HEK293 (cell line): ENCODE data around the gene CPNE4.

Experiments
- CTCF ChIA-PET: fragments of 350-600 bp; formaldehyde crosslinking; extraction: SDS; loops from one replicate; lab custom pipeline; 2021; ENCODE audit warnings: antibody characterized with exemption; lab: Yijun Ruan, JAX
- POLR2A ChIA-PET: fragments of 300-600 bp; formaldehyde crosslinking; extraction: SDS; loops from one replicate; lab custom pipeline; 2020; ENCODE audit warnings: antibody characterized with exemption, inconsistent platforms; lab: Yijun Ruan, JAX
- H3K27ac ChIP-seq: fragments of 200-500 bp; sonication (Bioruptor generic); 2 replicates; pipeline ENCODE4 v1.5.1; 2014; ENCODE audit warnings: low read depth, low read length, control low read depth, inconsistent platforms; ENCODE audit errors: extremely low read depth
- H3K36me3 ChIP-seq, 2 experiments: fragments of 200-500 bp in 1 of 2; sonication (Bioruptor generic) in 1 of 2; 1 replicate in 1 of 2; 2 replicates in 1 of 2; pipeline ENCODE4 v1.5.1; 2014 to 2017; ENCODE audit warnings: inconsistent platforms in 2 of 2, low read length in 2 of 2; ENCODE audit not compliant: control insufficient read depth in 2 of 2, insufficient read depth in 1 of 2
- H3K4me1 ChIP-seq: fragments of 200-500 bp; sonication (Bioruptor generic); 2 replicates; pipeline ENCODE4 v1.5.1; 2014; ENCODE audit warnings: mild to moderate bottlenecking, low read length, inconsistent platforms; ENCODE audit not compliant: control insufficient read depth, insufficient read depth
- H3K4me3 ChIP-seq: 2 replicates; pipeline ENCODE4 v1.5.1; 2011; ENCODE audit warnings: low read depth, mild to moderate bottlenecking, control low read depth, low read length, moderate library complexity
- H3K9me3 ChIP-seq: fragments of 200-500 bp; sonication (Bioruptor generic); 2 replicates; pipeline ENCODE4 v1.5.1; 2014; ENCODE audit warnings: low read depth, low read length, inconsistent platforms; ENCODE audit not compliant: control insufficient read depth, insufficient read depth
- GFI1B ChIP-seq: fragments of 450-650 bp; formaldehyde crosslinking; IDR thresholded peaks from 2 replicates; pipeline ENCODE4 v1.5.1; 2016; ENCODE audit warnings: missing biosample characterization, missing genetic modification characterization
- SCRT2 ChIP-seq: fragments of 450-650 bp; formaldehyde crosslinking; IDR thresholded peaks from 2 replicates; pipeline ENCODE4 v1.5.1; 2016; ENCODE audit warnings: missing biosample characterization, missing genetic modification characterization
- ZBTB21 ChIP-seq: fragments of 450-650 bp; formaldehyde crosslinking; IDR thresholded peaks from 2 replicates; pipeline ENCODE4 v1.5.1; 2017; ENCODE audit warnings: missing biosample characterization, missing genetic modification characterization
- ZBTB7A ChIP-seq: fragments of 450-650 bp; formaldehyde crosslinking; IDR thresholded peaks from 2 replicates; pipeline ENCODE4 v1.5.1; 2016; ENCODE audit warnings: low read depth, missing biosample characterization, missing genetic modification characterization
- ZFP3 ChIP-seq: fragments of 450-650 bp; formaldehyde crosslinking; IDR thresholded peaks from 2 replicates; pipeline ENCODE4 v1.5.1; 2016; ENCODE audit warnings: low read depth, missing biosample characterization, missing genetic modification characterization
- ZNF239 ChIP-seq: fragments of 450-650 bp; formaldehyde crosslinking; IDR thresholded peaks from 2 replicates; pipeline ENCODE4 v1.5.1; 2016; ENCODE audit warnings: missing biosample characterization, missing genetic modification characterization
- ZNF274 ChIP-seq, 2 experiments: fragments of 200-500 bp in 1 of 2; fragments of 450-650 bp in 1 of 2; sonication (Bioruptor generic) in 1 of 2; formaldehyde crosslinking in 1 of 2; IDR thresholded peaks; 2 replicates each; pipeline versions ENCODE4 v1.5.1 to v1.6.1; 2014 to 2016; ENCODE audit warnings: borderline replicate concordance in 1 of 2, inconsistent platforms in 1 of 2, low read length in 1 of 2, missing biosample characterization in 1 of 2, missing genetic modification characterization in 1 of 2
- ZNF394 ChIP-seq: fragments of 450-650 bp; formaldehyde crosslinking; IDR thresholded peaks from 2 replicates; pipeline ENCODE4 v1.5.1; 2016; ENCODE audit warnings: missing biosample characterization, missing genetic modification characterization, mild to moderate bottlenecking, moderate library complexity, borderline replicate concordance
- ZNF501 ChIP-seq: fragments of 450-650 bp; formaldehyde crosslinking; IDR thresholded peaks from 2 replicates; pipeline ENCODE4 v1.5.1; 2016; ENCODE audit warnings: missing biosample characterization, missing genetic modification characterization
- ZNF521 ChIP-seq: fragments of 450-650 bp; formaldehyde crosslinking; IDR thresholded peaks from 2 replicates; pipeline ENCODE4 v1.5.1; 2017; ENCODE audit warnings: missing biosample characterization, mild to moderate bottlenecking, missing genetic modification characterization
- ZNF585B ChIP-seq: fragments of 450-650 bp; formaldehyde crosslinking; IDR thresholded peaks from 2 replicates; pipeline ENCODE4 v1.5.1; 2016; ENCODE audit warnings: missing biosample characterization, missing genetic modification characterization
- ZNF624 ChIP-seq: fragments of 450-650 bp; formaldehyde crosslinking; IDR thresholded peaks from 2 replicates; pipeline ENCODE4 v1.5.1; 2017; ENCODE audit warnings: missing biosample characterization, missing genetic modification characterization
- TF ChIP-seq, protein P1 (sequence below): fragments of 450-650 bp; formaldehyde crosslinking; IDR thresholded peaks from 2 replicates; pipeline ENCODE4 v1.5.1; 2016; ENCODE audit warnings: missing biosample characterization, missing genetic modification characterization
- TF ChIP-seq, protein P2 (sequence below): fragments of 450-650 bp; IDR thresholded peaks from 2 replicates; pipeline ENCODE4 v1.5.1; 2018; ENCODE audit warnings: missing biosample characterization, mild to moderate bottlenecking, missing genetic modification characterization
- TF ChIP-seq, protein P3 (sequence below): fragments of 450-650 bp; formaldehyde crosslinking; IDR thresholded peaks from 2 replicates; pipeline ENCODE4 v1.5.1; 2016; ENCODE audit warnings: missing biosample characterization, missing genetic modification characterization, borderline replicate concordance
- TF ChIP-seq, protein P4 (sequence below): fragments of 450-650 bp; formaldehyde crosslinking; IDR thresholded peaks from 2 replicates; pipeline ENCODE4 v1.5.1; 2017; ENCODE audit warnings: missing biosample characterization, missing genetic modification characterization
- TF ChIP-seq, protein P5 (sequence below): fragments of 450-650 bp; formaldehyde crosslinking; IDR thresholded peaks from 2 replicates; pipeline ENCODE4 v1.5.1; 2016; ENCODE audit warnings: missing biosample characterization, missing genetic modification characterization, borderline replicate concordance

CPNE4 gene

DNA sequence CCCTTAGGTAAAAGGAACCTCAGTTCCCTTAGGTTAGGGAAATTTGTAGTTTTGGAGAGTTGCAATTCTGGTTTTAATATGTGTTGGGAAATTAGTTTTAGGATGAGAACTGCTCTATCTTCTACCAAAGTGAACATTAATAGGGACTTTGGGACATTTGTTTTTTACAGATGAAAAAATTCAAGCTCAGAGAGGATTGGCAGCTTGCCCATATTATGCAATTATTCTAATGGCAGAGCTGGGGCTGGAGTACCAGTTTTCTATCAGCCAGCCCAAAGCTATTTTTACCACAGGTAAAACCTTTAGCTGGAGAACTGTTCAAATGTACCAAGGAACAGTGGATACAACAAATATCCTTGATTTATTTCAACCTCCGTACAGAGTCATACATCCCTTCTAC is 127.0 kb downstream of the CPNE4 start:
- Histone ChIP-seq H3K9me3 (no peaks in the 10 kb centered on the region), H3K4me3 (no peak overlapping the region), H3K36me3 (no peaks in the 10 kb centered on the region)
- CTCF ChIA-PET: no interaction called here
- TF ChIP-seq ZNF501 (tag by site-specific recombination): no peak
- no peak for TF ChIP-seq ZNF394
- no peak for TF ChIP-seq ZNF585B (tag by site-specific recombination)
- no peak for TF ChIP-seq ZBTB7A (tag by site-specific recombination)
- no peak for TF ChIP-seq ZFP3 (tag by site-specific recombination)
- TF ChIP-seq ZBTB21 (tag by site-specific recombination): no peak
- no peak for TF ChIP-seq ZNF239 (tag by site-specific recombination)
- TF ChIP-seq, protein P1, sequence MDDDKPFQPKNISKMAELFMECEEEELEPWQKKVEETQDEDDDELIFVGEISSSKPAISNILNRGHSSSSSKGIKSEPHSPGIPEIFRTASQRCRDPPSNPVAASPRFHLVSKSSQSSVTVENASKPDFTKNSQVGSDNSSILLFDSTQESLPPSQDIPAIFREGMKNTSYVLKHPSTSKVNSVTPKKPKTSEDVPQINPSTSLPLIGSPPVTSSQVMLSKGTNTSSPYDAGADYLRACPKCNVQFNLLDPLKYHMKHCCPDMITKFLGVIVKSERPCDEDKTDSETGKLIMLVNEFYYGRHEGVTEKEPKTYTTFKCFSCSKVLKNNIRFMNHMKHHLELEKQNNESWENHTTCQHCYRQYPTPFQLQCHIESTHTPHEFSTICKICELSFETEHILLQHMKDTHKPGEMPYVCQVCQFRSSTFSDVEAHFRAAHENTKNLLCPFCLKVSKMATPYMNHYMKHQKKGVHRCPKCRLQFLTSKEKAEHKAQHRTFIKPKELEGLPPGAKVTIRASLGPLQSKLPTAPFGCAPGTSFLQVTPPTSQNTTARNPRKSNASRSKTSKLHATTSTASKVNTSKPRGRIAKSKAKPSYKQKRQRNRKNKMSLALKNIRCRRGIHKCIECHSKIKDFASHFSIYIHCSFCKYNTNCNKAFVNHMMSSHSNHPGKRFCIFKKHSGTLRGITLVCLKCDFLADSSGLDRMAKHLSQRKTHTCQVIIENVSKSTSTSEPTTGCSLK (tag by site-specific recombination): no peak
- TF ChIP-seq SCRT2: no peak
- no peak for TF ChIP-seq ZNF274 (IDR thresholded peaks at IDR 0.05; ENCODE audit: low read length)
- no peak for TF ChIP-seq ZNF274 (tag by site-specific recombination; IDR thresholded peaks at IDR 0.05; ENCODE audit: borderline replicate concordance)
- TF ChIP-seq, protein P2, sequence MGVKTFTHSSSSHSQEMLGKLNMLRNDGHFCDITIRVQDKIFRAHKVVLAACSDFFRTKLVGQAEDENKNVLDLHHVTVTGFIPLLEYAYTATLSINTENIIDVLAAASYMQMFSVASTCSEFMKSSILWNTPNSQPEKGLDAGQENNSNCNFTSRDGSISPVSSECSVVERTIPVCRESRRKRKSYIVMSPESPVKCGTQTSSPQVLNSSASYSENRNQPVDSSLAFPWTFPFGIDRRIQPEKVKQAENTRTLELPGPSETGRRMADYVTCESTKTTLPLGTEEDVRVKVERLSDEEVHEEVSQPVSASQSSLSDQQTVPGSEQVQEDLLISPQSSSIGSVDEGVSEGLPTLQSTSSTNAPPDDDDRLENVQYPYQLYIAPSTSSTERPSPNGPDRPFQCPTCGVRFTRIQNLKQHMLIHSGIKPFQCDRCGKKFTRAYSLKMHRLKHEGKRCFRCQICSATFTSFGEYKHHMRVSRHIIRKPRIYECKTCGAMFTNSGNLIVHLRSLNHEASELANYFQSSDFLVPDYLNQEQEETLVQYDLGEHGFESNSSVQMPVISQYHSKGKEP (tag by site-specific recombination): no peak
- TF ChIP-seq, protein P3, sequence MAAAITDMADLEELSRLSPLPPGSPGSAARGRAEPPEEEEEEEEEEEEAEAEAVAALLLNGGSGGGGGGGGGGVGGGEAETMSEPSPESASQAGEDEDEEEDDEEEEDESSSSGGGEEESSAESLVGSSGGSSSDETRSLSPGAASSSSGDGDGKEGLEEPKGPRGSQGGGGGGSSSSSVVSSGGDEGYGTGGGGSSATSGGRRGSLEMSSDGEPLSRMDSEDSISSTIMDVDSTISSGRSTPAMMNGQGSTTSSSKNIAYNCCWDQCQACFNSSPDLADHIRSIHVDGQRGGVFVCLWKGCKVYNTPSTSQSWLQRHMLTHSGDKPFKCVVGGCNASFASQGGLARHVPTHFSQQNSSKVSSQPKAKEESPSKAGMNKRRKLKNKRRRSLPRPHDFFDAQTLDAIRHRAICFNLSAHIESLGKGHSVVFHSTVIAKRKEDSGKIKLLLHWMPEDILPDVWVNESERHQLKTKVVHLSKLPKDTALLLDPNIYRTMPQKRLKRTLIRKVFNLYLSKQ (tag by site-specific recombination): no peak
- TF ChIP-seq GFI1B (tag by site-specific recombination): no peak
- no peak for TF ChIP-seq ZNF521 (tag by site-specific recombination)
- TF ChIP-seq ZNF624 (tag by site-specific recombination): no peak
- TF ChIP-seq, protein P4, sequence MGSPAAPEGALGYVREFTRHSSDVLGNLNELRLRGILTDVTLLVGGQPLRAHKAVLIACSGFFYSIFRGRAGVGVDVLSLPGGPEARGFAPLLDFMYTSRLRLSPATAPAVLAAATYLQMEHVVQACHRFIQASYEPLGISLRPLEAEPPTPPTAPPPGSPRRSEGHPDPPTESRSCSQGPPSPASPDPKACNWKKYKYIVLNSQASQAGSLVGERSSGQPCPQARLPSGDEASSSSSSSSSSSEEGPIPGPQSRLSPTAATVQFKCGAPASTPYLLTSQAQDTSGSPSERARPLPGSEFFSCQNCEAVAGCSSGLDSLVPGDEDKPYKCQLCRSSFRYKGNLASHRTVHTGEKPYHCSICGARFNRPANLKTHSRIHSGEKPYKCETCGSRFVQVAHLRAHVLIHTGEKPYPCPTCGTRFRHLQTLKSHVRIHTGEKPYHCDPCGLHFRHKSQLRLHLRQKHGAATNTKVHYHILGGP: no peak
- TF ChIP-seq, protein P5, sequence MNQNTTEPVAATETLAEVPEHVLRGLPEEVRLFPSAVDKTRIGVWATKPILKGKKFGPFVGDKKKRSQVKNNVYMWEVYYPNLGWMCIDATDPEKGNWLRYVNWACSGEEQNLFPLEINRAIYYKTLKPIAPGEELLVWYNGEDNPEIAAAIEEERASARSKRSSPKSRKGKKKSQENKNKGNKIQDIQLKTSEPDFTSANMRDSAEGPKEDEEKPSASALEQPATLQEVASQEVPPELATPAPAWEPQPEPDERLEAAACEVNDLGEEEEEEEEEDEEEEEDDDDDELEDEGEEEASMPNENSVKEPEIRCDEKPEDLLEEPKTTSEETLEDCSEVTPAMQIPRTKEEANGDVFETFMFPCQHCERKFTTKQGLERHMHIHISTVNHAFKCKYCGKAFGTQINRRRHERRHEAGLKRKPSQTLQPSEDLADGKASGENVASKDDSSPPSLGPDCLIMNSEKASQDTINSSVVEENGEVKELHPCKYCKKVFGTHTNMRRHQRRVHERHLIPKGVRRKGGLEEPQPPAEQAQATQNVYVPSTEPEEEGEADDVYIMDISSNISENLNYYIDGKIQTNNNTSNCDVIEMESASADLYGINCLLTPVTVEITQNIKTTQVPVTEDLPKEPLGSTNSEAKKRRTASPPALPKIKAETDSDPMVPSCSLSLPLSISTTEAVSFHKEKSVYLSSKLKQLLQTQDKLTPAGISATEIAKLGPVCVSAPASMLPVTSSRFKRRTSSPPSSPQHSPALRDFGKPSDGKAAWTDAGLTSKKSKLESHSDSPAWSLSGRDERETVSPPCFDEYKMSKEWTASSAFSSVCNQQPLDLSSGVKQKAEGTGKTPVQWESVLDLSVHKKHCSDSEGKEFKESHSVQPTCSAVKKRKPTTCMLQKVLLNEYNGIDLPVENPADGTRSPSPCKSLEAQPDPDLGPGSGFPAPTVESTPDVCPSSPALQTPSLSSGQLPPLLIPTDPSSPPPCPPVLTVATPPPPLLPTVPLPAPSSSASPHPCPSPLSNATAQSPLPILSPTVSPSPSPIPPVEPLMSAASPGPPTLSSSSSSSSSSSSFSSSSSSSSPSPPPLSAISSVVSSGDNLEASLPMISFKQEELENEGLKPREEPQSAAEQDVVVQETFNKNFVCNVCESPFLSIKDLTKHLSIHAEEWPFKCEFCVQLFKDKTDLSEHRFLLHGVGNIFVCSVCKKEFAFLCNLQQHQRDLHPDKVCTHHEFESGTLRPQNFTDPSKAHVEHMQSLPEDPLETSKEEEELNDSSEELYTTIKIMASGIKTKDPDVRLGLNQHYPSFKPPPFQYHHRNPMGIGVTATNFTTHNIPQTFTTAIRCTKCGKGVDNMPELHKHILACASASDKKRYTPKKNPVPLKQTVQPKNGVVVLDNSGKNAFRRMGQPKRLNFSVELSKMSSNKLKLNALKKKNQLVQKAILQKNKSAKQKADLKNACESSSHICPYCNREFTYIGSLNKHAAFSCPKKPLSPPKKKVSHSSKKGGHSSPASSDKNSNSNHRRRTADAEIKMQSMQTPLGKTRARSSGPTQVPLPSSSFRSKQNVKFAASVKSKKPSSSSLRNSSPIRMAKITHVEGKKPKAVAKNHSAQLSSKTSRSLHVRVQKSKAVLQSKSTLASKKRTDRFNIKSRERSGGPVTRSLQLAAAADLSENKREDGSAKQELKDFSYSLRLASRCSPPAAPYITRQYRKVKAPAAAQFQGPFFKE (tag by site-specific recombination): no peak
- TF ChIP-seq, all 188 proteins: peak for 0
- no peak overlapping the region for H3K27ac ChIP-seq
- H3K4me1 ChIP-seq: no peaks in the 10 kb centered on the region
- POLR2A ChIA-PET: no interaction called here
